Effector CD8-positive, alpha-beta T cell (primary cell): ENCODE results near the gene CHN2.

ENCODE experiments used
- DNase-seq: peaks from one replicate; lab custom pipeline; 2025; lab: John Stamatoyannopoulos, UW

The CHN2 gene

DNA sequence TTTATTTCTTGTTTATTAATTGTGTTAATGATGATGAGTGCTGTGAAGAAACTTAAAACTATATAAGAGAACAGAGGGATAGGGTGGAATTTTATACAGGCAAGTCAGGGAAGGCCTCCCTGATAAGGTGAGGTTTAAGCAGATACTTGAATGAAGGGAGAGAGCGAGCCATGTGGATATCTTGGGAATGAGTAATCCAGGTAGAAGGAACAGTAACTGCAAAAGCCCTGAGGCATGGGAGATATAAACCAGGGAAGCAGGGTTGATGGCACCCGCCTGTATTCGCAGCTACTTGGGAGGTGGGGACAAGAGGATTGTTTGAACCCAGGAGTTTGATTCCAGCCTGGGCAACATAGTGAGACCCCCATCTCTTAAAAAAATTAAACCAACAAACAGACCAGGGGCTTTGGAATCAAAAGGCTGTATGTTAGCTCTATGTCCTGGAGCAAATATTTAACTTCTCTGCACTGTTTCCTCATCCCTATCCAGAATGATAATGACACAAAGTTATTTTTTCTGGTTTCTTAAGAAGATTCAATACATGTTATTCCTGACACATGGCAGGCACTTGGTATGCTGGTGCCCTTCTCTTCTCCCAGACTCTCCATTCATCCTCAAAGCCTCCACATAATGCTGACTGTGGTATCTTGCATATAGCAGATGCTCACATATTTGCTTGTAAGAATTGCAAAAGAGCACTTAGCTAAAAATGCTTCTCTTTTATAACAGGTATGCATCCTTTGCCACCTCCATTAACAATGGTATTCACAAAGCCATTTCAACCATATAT is 169.3 kb downstream of the CHN2 start:
- DNase-seq: no peak

DNA sequence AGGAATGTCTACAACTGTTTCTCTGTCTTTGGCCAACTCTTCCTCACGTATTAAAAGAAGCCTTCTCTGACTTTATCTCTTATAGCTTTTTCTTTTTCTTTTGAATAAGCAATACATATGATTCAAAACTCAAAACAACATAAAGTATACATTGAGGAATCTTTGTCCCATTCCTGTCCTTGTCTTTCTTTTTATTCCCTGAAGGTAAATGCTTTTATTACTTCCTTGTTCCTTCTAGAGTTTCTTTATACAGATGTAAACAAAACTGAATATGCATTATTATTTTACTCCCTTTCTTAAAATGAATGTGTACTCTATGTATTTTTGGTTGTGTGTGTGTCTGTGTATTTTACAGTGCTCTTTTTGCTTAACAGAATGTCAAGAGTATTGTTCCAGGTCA is 170.1 kb downstream of the CHN2 start:
- DNase-seq: no peak

DNA sequence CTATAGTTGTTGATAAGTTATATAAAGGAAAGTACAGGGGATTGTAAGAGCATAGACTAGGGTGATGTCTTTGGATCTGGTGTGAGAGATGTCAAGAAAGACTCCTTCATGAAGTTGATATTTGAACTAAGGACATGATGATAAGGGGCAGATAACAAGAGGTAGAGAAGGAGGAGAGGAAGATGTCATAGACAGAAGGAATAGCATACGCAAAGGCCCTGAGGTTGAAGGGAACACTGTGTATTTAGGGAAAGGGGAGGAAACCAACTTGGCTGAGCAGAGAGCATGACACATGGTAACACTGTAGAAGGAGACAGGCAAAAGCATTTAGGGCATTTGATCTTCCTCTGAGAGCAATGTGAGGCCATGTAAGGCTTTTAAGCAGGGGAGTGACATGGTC is 170.8 kb downstream of the CHN2 start:
- no peak for DNase-seq

DNA sequence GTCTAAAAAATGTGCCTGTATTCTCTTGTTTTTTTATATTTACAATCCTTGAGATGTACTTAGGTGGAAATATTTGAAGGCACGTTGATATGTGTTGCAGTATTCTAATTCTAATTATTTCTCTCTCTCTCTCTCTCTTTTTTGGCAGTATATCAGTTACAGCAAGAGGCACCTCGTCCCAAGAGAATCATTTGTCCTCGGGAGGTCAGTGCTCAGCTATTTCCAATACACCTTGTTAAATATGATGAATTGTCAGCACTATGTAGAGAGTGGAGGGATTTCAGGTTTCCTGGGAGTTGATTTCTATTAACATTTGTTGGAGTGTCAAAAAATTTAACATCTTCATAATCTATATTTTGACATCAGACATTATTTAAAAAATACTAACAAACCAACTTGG is 173.2 kb downstream of the CHN2 start:
- no peak for DNase-seq

DNA sequence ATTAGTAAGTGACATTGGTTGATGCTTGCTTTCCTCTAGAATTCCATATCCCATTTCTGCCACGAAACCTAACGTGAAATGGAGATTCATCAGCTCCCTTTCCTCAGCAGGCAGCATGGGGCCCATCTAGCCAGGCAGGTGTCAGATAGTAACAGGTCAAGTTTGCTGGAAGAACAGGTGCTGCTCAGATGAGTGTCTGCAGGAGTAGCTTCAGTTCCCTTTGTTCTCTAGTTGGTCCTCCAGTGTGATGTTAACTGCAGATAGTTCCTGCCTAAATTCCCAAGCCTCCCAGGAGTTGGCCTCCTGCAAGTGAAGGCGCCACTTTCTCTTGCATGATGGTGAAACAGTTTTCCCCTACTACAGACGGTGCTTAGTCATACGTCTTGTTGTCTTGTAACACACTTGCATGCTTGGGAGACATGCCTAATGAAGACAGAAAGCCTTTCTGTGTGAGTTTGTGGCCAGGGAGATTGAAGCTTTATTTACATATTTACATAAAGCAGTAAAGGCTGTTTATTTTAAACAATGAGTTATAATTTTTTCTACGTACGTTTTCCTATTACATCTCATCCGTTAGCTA is 175.4 kb downstream of the CHN2 start:
- no peak for DNase-seq

DNA sequence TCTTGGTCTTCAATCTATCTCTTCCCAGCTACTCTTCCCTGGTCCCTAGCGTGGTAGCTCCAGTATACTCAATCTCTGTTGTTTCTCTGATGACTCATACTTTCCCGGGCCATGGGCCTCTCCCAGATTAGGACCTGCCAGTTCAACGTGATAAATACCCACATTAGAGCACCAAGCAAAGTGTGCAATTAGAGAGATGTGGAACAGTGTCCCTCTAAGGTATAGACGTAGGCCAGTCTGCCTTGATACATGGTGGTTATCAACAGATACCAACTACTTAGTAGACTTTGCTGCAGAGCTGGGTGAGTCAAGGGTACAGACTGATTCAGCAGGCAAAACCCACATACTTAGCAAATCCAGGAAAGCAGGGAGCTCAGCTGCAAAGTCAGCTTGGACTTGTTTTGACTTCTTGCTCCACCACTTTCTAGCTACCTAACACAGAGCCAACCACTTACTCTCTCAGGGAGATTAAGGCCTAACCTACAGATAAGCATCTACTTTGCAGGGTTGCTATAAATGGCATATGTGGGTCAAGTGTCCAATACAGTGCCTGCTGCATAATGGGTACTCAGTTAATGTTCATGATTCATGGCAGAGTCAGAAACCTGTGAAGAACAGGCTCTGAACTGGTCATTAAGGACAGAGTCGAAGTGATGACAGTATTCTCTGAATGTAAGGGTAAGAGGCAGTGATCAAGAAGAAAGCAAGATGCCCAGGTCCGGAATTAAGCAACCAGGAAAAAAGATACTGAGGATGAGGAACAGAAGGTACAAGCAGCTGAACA is 176.1 kb downstream of the CHN2 start:
- no peak for DNase-seq

DNA sequence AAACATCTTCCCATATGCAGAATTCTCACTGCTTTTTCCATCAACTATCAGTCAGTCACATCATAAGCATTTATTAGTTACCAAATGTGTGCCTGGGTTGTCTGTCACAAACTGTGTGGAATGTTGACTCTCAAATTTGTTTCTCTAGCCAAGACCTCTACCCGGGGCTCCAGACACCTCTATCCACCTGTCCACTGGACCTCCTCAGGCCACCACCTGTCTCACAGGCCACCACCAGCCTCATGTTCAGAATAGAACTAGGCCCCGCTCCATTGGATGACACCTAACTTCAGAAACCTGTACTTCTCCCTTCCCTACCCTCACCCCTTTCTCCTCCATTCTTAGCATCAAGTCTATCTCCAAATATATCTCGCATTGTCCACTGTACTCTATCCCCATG is 176.9 kb downstream of the CHN2 start:
- DNase-seq: no peak

DNA sequence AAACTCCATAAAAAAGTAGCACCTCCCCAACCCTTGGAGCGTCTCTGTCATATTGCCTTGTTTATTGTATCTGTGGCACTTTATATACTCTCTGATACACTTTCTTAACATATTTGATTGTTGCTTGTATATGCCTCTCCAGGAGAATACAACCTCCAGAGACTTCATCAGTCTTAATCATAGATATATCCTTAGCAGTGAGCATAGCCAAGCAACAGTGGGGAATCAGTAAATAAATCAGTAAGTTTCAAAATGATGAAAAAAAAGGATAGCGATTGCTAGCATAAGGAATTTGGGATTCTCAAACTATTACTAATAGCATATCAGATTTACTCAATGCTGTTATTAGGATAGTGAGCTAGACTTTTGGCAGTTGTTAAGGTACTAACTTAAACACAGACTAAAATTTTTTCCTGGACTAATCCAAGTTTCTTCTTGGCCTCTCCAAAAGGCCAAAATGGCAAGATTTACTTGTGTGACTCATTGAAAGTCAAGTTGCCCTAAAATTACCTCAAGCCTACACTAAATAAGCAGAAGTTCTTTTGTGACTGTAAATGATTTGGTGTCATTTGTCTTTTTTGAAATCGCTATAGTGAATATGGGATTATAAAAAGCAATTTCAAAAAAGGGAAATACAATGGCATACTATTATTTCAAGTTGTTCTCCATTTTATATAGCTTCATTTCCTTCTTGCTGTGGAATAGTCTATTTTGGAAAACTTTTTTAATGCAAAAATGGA is 177.9 kb downstream of the CHN2 start:
- no peak for DNase-seq

DNA sequence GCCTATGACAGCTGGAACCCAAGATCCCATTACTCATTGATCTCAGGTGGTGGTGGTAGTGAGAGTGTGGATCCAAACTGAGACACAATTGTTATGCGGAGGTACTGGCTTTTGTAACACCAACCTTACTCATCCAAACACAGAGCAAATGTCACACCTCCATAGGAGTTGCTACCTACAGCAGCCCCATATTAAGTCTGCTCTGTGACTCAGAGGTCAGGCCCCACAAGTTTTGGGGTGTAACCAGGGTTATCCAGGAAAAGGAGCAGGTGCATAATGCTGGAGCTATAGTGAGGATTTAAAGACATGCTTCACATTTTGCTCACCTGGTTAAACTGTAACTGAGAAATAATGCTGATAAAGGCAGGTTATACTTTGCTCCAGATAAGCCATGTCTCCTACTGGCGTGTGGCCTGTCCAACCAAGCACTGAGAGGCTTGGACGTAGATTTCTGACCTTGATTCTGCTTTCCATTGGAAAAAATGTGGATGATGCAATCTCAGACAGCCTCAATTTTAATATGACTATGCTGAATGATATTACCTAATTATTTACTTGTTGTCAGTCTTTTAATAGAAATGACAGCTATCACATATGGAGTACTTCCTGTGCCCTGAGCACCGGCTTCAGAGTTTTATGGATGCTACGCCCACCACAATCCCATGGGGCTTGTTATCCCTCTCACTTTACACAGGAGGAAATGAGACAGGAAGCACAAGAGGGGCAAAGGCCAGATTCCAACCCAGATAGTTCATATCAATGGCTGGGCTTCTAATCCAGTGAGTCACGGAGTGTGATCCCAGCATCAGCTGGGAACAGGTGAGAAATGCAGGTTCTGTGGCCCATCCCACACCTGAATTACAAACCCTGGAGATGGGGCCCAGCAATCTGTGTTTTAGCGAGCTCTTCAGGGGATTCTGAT is 181.3 kb downstream of the CHN2 start:
- DNase-seq: no peak

DNA sequence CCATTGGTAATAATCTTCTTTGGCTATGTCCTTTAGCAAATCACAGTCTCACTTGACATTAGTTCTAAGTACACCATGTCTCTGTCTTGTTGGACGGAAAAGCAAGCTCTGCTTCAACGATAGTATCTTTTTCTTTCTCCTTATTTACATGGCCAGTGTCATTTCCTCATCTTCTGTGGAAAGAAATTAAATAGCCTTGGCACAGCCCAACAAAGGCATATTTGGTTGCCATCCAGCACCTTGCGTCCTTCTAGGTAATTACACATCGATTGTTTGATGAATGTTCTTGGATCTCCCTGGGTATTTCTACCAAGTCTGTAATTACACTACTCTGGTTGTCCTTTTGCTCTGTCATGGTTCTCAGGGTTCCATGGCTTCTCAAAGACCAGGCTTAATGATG is 183.1 kb downstream of the CHN2 start:
- DNase-seq: no peak

DNA sequence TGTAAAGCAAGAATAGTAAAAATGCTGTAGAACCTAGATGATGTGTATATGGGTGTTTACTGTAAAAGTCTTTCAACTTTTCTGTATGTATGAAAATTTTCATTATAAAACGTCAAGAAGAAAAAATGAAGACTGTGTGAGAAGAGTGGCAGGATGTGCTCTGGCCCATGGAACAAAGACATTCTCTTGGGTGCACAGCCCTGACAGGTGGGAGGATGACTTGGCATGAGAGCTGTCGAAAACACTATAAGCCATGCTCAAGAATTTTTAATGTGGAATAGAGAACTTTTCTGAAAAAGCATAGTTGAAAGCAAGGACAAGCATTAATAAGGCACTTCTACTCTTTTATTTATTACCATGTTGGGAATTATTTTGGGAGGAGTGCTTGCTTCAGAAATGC is 185.0 kb downstream of the CHN2 start:
- DNase-seq: no peak

DNA sequence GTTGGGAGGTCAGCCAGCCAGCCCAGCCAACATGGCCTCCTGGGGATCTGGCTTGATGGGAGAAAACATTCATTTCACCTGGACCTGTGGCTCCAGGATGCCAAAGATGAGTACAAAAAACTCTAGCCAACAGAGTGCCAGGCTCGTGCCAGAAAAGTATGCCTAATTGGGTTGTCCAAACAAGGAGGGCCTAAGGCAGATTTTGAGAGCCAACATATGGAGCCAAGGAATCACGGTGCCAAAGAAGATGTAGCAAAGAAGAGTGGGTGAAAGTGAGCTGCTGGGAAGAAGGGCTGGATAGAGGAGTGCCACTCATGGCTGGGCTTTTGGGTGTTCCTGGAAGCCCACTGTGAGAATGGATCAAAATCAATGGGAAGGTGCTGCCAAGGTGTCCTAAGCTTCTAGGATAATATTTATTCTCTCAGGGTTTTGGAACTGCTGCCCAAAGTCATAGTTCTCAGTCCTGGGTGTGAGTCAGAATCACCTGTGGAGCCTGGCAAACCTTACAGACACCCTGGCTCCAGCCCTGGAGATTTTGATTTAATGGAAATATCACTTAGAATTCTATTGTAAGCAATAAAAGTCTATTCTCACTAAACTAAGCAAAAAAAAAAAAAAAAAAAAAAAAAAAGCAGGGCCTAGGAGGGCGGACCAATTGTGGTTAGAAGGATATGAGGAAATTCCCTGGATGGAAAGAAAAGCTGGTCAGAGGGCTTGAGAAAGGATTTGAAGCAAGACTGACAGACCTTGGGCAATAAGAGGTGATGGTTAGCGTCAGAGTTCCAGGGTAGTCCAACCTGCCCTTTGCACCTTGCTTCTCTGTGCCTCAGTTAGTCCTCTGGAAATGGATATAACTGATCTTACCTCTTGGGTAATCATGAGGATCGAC is 186.9 kb downstream of the CHN2 start:
- DNase-seq: no peak

DNA sequence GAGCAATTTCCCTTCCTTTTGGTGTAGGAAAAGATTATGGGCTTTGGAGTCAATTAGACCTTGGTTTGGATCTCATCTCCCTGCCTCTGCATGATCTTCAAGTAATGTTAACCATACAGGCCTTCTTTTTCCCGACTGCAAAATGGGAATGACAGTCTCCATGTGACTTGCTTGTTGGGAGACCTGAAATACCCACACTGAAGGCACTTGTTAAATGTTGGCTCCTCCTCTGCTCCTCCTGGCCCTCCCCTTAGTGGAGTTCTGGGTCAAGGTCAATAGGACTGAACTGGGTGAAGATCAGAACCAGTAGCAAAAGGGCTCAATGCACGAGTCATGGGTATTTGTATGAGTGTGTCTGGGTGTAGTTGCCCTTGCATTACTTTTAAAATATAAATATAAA is 189.7 kb downstream of the CHN2 start:
- no peak for DNase-seq

DNA sequence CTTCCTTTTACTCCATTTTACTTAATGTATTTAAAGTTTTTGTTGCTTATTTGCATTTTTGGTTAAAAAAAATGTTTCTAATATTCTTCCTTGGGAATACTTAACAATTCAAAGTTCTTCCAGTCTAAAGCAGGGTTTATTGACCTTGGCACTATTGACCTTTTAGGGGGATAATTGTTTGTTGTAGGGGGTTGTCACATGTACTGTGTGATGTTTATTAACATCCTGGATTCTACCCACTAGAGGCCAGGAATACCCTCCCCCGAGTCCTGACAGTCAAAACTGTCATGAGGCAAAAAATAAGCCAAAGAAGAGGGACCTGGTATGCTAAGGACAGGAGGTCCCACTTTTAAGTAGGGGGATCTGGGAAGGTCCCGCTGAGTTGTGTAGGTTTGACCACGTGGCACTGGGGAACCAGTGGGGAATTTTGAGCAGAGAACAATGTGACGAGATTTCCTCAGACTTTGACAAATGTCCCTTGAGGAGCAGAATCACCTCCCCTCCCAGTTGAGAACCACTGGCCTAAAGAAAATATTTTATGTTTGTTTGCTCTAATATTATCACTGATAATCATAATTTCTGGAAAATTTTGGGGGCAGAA is 190.7 kb downstream of the CHN2 start:
- DNase-seq: no peak

DNA sequence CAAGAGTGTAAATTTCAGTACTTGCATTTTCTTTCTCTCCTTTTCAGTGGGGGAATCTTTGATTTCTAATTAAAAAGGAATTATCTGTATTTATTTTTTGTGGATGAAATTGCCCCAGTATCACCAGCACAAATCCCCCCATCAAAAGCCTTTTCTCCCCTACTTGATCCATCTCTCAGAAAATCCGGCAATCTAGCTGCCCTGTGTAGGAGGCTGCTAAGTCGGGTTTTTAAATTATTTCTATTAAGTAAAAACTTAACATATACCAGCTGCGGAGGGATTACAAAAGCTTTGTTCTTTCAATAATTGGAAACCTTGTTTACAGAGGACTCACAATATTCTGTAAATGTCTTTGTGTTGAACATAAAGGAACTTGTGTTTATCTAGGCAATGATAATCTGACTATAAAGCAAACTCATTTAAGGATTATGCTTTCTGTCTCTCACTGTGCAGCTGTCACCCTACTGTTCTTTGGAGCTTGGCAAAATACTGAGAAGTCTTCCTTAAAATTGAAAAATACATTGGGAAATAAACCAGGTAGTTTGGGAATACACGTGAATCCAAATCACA is 191.7 kb downstream of the CHN2 start:
- no peak for DNase-seq

DNA sequence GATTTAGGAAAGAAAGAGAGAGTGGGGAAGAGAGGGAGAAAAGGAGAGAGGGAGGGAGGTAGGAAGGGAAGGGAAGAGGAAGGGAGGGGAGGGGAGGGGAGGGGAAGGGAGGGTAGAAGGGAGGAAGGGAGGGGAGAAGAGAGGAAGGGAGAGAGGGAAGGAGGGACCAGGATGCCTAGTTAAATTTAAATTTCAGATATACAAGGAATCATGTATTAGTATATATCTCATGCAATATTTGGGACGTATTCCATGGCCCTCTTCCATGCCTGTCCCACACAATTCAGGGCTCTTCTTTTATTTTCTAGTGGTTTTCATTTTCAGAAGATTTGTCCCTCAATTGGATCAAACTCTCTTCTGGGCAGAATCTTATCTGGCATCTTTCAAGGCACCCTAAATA is 196.7 kb downstream of the CHN2 start:
- no peak for DNase-seq

DNA sequence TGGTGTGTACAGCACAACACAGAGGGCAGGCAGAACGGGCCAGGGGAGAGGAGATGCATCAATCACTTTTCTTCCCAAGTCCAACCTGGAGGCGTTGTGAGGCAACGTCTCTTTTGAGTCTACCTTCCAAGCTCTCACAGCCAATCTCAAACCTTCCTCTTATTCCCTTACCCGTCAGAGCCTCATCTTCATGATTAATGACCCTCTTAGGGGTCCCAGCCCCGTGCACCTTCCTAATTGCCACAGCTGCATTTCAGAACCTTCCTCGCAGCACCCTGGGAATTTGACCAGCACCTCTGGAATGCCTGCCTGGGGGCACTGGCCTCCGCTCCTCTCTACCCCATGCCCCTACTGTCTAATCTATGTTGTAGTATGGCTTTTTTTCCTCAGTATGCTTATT is 199.7 kb downstream of the CHN2 start:
- no peak for DNase-seq

DNA sequence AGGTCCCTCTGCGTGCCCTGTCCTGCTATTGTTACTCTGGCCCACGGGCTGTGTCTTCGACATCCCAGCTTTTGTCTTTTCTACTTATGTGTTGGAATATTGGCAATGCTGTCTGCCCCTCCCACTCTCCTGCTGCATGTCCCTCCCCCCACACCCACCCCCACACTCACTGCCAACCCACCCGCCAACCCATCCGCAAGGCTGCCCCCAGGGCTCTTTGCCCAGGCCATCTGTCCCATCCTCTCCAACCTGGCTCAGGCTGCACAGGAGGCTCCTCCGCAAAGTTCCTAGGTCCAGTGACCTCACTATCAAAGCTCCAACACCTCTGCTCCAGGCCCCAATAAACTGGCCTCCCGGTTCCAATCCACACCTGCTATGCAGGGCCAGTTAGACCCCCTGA is 202.0 kb downstream of the CHN2 start:
- no peak for DNase-seq

DNA sequence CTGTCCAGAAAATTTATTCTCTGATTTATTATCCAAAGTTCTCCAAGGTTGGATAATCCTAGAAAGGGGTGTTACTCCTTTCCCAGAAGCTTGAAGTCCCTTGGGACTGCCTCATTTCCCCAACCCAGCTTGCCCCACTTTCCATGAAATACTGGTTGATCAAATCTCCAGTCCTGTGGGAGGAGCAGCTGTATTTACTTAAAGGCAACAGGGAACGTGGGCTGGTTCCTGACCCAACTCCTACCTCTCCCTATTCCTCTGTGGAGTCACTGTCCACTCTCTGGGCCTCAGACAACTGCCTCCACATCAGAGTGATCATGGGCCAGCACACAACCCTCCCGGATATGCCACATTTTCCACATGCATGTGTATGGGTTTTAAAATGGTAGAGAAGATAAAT is 202.8 kb downstream of the CHN2 start:
- DNase-seq: no peak

DNA sequence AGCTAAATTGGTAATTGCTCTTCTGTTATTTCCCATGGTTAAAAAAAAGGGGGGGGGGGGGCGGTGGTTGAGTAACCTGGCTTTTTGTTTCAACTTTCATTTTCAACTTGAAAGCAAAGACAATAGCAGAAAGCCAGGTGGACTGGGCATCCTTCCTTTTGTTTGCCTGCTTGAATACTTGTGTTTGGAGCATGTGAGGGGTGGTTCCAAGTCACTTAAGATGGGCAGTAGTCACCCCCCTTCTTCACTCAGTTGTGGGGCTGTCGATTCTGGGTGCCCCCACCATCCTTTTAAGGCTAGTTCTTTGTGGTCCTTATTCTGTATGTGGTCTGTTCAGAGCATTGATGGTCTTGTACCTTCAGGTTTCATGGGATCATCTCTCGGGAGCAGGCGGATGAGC is 203.4 kb downstream of the CHN2 start:
- DNase-seq: no peak
